RCC 7860 (cell line): Measurements from ENCODE around the gene CIAPIN1.

ENCODE experiments used
- DNase-seq: peaks from one replicate; pipeline ENCODE4 v3.0.0-alpha.2; 2015; ENCODE audit warnings: low spot score
- FAIRE-seq: peaks from 2 replicates; lab custom pipeline; 2012; peaks lifted over from hg19 to GRCh38; lab: Jason Lieb, UNC

Gene CIAPIN1

GRCh38 chr16:57447186-57447962 lies at the start of gene CIAPIN1, which contains the start of gene COQ9:
Gene CIAPIN1, minus strand, starts transcription at chr16:57447385. Its CDS starts 6,457 bp downstream, at chr16:57440928.
Gene COQ9, plus strand, starts transcription at chr16:57447479. Its CDS starts 27 bp downstream, at chr16:57447506.
- FAIRE-seq (no peak), DNase-seq (peak; percentile 78)

DNA sequence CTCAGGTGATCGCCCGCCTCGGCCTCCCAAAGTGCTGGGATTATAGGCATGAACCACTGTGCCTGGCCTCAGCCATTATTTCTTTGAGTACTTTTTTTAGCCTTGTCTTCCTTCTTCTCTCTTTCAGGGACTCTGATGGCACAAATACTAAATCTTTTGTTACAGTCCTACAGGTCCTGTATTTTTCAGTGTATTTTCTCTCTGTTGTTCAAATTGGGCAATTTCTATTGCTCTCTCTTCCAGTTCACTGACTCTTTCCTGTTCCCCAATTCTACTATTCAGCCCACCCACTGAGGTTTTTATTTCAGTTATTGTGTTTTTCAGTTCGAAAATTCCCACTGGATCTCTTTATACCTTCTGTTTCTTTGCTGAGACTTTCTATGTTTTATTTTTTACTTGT lies 46.6 kb upstream of the CIAPIN1 start:
- FAIRE-seq: no peak
- no peak for DNase-seq

DNA sequence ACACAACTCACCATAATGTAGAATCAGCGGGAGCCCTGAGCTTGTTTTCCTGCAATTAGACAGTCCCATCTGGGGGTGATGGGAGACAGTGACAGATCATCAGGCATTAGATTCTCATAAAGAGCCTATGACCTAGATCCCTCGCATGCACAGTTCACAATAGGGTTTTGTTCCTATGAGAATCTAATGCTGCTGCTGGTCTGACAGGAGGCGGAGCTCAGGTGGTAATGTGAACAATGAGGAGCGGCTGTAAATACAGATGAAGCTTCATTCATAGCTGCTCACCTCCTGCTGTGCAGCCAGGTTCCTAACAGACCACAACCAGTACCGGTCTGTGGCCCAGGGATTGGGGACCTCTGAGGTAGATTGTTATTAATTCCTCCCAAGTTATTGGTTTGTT lies 42.0 kb upstream of the CIAPIN1 start:
- no peak for FAIRE-seq

GRCh38 chr16:57486858-57487834 lies 40.0 kb upstream of the CIAPIN1 start:
- FAIRE-seq (no peak), DNase-seq (no peak)

More for the DNA sequence above, 42.0 kb upstream of the CIAPIN1 start:
- DNase-seq: no peak

DNA sequence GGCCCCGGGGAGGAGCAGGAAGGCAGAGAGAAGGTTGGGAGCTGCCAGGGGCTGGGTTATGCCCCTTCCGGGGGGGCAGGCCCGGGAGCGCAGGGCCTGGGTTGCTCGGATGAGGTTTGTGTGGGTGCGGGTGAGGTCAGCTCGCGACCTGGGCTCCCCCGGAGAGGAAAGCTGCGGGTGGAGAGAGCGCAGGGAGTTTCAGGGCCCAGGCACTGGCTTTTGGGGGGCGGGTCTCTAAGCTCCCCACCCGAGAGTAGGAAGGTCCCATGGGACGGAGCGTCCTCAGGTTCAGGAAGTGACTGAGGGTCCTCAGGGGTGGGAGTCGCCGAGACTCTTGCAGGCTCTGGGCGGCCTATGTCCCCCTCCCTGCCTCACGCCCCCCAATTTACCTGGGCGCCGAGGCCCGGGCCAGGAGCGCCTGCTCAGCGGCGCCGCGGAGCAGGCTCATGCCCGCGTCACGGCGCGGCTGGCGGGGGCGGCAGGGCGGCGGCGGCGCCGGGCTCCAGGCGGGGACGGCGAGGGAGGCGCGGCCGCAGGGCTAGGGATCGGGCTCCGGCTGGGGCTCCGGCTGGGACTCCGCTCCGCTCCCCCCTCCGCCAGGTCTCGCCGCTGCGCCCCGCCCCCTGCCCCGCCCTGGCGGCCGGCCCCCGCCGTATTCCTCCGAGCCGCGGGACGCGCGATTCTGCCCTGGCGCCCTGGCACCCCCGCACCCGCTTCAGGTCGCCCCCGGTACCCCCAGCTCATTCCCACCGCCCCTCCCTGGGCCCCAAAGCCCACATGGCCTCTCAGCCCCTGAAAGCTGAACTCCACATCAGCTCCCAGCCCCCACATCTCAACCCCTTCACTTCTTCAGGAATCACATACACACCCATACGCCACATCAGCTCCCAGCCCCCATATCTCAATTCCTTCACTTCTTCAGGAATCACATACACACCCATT lies 39.0 kb upstream of the CIAPIN1 start, which contains the start of gene DOK4:
Gene DOK4 (minus strand): TSS at position 578 of the 942 bp plus-strand sequence. CDS start 6,986 bp downstream, outside the sequence.
- DNase-seq: peak; percentile 37
- FAIRE-seq: no peak

GRCh38 chr16:57485091-57485915 lies 38.1 kb upstream of the CIAPIN1 start:
- DNase-seq (no peak), FAIRE-seq (no peak)

DNA sequence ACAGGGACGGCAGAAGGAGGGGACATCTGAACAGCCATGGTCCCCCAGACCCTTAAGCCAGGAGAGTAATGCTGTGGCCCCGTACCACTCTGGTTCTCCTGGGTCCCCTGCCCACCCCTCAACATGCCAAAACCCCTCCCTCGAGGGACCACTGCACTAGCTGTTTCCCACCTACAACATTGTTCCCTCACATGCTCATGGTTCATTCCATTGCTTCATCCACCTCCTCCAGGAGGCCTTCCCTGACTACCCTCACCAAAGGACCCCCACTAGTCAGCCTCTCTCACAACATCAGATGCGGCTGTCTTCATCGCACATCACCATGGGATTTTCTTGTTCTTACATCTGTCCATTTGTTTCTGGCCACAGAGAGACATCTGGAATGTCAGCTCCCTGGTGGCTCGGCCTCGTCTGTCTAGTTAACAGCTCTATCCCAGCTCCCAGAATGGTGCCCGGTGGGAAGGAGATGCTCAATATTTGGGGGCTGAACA lies 37.4 kb upstream of the CIAPIN1 start:
- DNase-seq: no peak
- FAIRE-seq: no peak

DNA sequence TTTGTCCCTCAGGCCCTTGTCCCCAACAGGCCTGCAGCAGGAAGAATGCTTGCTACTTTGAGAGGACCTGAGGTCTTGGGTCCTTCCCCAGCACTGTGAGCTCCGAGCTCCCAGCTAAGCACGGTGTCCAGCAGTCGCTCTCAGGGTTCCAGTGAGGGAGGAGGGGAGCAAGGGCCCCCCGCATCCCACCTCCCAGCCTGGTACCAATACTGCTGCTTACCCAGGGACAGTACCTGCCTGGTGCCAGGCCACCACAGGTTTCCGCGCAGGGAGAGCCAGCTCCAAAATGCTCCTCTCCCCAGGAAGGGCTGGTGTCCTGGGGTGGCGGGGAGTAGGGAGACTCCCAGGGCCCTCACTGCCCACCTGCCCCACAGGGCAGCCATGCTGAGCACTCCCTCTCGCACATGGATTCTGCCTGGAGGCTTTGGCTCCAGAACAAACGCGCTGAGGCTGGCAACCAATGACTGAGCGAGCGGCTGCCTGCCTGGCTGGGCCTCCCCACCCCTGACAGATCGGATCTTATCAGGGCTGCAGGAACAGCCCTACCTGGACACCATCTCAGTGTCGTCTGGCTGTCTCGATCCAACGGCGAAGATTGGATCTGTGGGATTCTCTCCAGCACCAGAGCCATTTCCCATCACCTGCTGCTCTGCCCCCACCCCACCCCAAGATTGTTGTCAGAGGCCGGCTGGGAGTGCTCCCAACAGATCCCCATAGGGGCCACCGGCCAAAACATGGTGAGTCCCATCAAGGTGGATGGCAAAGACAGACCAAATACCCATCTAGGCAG lies 36.7 kb upstream of the CIAPIN1 start:
- FAIRE-seq: no peak

GRCh38 chr16:57482845-57483545 lies 35.8 kb upstream of the CIAPIN1 start:
- FAIRE-seq (no peak), DNase-seq (no peak)

More for the DNA sequence above, 36.7 kb upstream of the CIAPIN1 start:
- no peak for DNase-seq

DNA sequence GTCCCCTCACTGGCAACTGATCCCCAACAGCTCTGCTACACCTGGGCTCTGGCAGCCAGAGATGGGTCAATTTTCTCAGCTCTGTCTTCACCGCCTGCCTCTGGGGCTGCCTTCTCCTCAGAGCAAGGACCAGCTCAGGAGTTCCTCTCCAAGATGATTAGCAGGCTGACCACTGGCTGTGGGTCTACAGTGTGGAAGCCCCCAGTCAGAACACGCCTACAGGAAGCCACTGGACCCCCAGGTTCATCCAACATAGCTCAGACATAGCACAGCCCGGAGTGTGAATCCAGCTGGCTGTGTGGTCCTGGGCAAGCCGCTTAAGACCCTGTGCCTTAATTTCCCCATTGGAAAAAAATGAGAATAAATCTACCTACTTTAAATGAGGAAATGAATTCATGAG lies 34.2 kb upstream of the CIAPIN1 start:
- FAIRE-seq (no peak), DNase-seq (no peak)

DNA sequence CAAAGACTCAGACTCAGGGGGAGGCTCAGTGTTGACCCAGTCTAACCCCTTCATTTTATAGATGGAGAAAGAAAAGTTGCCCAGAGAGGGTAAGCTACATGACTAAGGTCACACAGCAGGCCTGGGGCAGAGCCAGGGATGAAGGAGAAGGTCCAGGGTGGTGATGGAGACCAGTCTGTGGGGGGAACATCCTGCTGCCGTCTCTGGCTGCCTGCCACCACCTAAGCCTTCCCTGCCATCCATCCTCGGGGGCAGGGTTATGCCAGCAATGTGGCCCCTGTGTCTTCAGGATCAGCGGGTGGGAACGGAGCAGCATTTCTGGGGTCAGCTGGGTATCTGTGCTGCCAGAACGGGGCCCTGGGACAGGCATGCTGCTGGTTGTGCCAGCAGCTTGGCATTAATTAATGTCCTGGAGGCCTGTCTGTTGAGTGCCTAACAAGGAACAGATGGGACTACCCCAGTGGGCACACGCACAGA lies 33.6 kb upstream of the CIAPIN1 start:
- FAIRE-seq (no peak), DNase-seq (no peak)

DNA sequence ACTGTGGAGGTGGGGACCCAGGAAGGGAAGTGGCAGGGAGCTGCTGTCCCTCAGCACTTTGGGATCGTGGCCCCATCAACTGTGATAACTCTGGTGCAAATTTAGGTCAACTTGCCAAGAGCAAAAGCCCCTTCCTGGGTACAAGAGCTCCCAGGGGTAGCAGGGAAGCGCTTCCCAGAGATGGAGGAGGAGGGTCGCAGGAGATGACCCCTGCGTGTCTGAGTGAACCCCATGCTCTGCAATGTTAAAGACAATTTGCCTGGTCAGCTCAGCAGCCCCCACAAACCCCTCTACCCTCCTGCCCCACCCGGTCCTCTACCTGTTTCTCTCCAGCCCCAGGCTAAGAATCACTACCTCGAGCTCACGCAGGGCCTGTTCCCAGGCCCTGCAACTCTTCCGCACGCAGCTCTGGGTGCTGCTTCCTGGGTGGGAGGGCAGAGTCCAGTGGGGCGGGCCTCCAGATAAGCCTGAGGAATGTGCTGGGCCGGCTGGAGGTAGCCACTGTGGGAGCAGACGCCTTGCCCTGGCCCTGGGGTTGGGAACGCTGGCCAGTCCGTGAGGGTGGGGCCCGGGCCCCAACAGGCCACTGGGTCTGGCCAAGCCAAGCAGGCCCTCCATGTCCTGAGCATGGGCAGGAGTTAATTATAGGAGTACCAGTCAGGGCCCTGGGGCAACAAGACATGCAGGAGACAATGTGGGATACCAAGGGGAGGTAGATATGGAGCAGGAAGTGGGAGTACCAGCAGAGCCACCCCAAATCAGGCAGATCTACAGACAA lies 33.0 kb upstream of the CIAPIN1 start:
- peak; percentile 79 for DNase-seq
- no peak for FAIRE-seq

GRCh38 chr16:57479205-57479975 lies 32.2 kb upstream of the CIAPIN1 start:
- DNase-seq (peak; percentile 71), FAIRE-seq (peak; percentile 56)

GRCh38 chr16:57478396-57479204 lies 31.4 kb upstream of the CIAPIN1 start:
- FAIRE-seq: no peak
- no peak for DNase-seq

GRCh38 chr16:57477531-57478202 lies 30.5 kb upstream of the CIAPIN1 start:
- DNase-seq (no peak), FAIRE-seq (no peak)
